NCI-H510A (cell line): ENCODE data around the gene VTI1B.
"Not testable (repeated sequence)": the region's sequence is repeated elsewhere in the genome, so short reads cannot be mapped to it uniquely, and the experiment has no call there.

Source experiments
- DNase-seq: peaks from one replicate; lab custom pipeline; 2025; lab: John Stamatoyannopoulos, UW

Gene VTI1B, protein sequence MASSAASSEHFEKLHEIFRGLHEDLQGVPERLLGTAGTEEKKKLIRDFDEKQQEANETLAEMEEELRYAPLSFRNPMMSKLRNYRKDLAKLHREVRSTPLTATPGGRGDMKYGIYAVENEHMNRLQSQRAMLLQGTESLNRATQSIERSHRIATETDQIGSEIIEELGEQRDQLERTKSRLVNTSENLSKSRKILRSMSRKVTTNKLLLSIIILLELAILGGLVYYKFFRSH

DNA sequence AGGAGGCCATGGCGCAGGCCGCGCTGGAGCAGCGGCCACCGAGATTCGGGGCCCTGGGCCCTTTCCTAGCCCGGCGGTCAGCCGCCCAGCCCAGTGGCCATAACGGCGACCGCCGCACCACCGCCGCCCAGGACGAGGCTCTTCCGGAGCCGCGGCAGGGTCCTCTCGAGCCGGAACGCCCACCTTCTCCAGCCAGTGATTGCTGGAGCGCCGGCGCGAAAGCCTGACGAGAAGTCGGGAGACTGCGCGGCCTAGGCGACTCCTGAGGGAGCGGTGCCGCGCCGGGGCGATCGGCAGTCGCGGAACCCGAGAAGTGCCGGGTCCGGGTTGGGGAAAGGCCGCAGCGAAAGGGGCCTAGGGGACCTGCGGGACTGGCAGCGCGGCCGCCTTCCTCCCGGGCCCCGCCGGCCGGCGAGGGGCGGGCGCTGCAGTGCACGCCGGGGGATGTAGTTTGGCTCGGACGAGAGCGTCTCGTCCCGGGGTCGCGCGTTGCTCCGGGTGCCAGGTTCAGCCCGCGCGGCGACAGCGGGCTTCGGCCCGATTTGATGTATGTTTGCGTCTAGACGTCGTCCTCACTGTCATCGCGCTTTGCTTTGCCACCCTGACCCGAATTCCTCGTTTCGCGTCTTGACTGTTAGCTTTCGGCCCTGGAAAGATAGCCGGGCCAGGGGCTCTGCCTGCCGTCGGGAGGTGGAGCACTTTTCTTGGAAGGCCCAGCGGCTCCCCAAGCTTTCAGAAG, at the start of gene VTI1B:
Gene VTI1B (minus strand): TSS at position 153 of the 739 bp plus-strand sequence. CDS start 143 bp downstream, at position 10.
- peak; percentile 78 for DNase-seq

DNA sequence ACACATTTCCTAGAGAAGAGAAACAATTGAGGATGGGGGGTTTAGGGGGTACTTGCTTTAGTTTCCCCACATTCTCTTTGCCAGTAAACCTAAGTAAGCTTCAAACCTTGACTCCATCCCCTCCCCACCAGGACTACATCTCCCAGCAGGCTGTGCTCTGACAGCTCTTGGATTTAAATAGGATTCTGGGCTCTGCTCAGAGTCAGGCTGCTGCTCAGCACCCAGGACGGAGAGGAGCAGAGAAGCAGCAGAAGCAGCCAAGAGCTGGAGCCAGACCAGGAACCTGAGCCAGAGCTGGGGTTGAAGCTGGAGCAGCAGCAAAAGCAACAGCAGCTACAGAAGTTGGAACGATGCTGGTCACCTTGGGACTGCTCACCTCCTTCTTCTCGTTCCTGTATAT, 47.9 kb upstream of the VTI1B start:
- DNase-seq, result no peak

- no peak for DNase-seq
These were observed 47.4 kb upstream of the VTI1B start for GRCh38 chr14:67721875-67722274.

GRCh38 chr14:67719866-67720265, 45.4 kb upstream of the VTI1B start:
- no peak for DNase-seq

DNA sequence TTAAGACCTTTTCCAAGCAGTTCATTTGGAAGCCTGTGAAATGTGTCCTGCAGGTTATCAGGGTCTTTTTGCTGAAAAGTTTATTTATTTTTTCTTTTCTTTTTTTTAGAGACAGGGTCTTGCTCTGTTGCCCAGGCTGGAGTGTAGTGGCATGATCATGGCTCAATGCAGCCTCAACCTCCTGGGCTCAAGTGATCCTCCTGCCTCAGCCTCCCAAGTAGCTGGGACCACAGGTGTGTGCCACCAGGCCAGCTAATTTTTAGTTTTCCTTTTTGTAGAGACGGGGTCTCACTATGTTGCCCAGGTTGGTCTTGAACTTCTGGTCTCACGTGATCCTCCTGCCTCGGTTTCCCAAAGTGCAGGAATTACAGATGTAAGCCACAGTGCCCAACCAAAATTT, 45.0 kb upstream of the VTI1B start:
- not testable (repeated sequence) for DNase-seq

GRCh38 chr14:67718265-67718664, 43.8 kb upstream of the VTI1B start:
- no peak for DNase-seq

DNA sequence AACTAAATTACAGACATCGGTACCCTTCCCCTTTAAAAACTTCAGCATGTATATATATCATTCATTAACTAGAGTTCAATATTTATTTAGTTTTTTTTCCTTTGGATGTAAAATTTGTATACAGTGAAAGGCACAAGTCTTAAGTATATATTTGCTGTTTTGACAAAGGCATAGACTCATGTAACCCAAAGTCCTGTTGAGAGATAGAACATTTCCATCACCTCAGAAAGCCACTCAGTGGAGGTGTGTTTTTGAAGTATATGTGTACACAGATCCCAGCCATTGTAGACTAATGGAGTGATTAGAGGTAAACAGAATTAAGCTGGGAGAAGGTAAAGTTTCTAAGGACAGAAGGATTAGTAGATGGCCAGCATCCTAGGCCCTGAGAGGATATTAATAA, 42.6 kb upstream of the VTI1B start:
- no peak for DNase-seq

GRCh38 chr14:67710209-67710608, 35.8 kb upstream of the VTI1B start:
- DNase-seq, result no peak

GRCh38 chr14:67709796-67710195, 35.4 kb upstream of the VTI1B start:
- not testable (repeated sequence) for DNase-seq

DNA sequence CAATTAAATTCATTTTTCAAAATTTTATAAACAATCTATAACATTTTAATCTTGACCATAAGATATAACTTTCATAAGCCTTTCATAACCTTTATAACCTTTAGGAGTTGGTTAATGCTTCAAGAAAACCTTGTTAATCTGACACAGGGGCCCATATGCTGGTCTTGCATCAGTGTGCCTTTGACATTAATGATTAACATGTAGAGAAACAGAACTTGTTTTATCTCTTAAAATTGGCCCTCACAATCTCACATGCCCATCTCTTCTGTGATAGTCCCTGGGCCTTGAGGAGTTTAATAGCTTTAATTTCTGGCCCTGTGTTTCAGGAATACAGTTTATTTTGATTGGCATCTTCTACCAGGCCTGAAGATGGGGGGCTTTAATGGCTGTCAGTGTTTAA, 34.9 kb upstream of the VTI1B start:
- not testable (repeated sequence) for DNase-seq

GRCh38 chr14:67705211-67705610, 30.8 kb upstream of the VTI1B start:
- no peak for DNase-seq

- DNase-seq, result peak; percentile 8
These were observed 30.2 kb upstream of the VTI1B start for GRCh38 chr14:67704484-67705089.

DNA sequence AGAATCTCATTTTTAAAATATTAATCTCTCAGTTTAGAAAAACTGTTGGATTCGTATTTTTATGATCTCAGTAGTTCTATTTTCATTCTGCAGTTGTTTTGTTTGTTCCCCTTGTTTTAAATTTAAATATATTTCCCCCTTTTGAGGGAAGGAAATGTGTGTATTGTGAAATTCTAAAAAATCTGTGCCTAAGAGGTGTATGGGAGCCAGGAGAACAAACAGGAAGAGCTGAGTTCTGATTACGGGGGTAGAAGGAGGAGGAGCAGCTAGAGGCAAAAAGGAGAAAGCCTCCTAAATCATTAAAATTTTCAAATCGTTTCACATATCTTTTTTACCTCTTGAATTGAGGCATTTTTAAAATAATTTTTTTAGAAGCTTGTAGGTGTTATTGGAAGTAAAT, 29.6 kb upstream of the VTI1B start:
- no peak for DNase-seq

DNA sequence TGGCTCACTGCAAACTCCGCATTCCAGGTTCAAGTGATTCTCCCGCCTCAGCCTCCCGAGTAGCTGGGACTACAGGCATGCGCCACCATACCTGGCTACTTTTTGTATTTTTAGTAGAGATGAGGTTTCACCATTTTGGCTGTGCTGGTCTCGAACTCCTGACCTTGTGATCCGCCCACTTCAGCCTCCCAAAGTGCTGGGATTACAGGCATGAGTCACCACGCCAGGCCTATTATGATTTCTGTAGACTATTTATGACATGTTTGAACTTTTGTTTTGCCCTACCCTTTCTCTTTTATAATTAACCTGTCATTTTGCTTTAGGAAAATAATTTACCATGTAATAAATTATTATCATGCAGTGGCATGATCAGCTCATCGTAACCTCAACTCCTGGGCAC, 27.1 kb upstream of the VTI1B start, which contains the start of gene RDH12:
Gene RDH12 (plus strand): TSS at position 395 of the 400 bp plus-strand sequence. CDS start 20,757 bp downstream, outside the sequence.
- not testable (repeated sequence) for DNase-seq

GRCh38 chr14:67698179-67698578, 23.7 kb upstream of the VTI1B start:
- no peak for DNase-seq

- DNase-seq, result no peak
These were observed 22.6 kb upstream of the VTI1B start for GRCh38 chr14:67697006-67697405.

DNA sequence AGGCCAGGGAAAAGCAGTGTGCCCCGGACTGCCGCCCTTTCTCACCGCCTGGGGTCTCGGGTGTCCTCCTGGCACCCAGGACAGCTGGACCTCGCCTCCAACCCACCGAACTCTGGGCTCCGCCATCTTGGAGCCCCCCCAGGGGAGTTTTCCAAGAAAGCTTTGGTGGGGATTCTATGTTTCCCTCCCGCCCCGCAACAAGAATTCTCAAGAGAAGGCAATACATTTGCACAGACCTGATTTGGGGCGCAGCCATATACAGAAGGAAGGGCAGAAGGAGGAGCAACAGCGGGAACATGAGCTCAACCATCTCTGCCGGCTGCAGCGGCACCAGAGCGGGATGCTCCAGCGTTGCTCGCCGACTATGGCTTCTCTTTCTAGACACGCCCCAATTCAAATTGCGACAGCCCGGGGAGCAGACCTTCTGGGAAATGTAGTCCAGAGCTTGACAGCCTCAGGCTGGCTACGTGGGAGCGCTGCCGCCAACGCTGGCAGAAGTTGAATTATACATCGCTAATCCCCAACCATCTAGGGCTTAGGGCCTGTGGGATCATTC, 21.0 kb upstream of the VTI1B start, which contains the start of gene RDH11:
Gene RDH11 (minus strand): TSS at position 371 of the 556 bp plus-strand sequence. CDS start 61 bp downstream, at position 310.
- DNase-seq, result peak; percentile 81

GRCh38 chr14:67694791-67695393, 20.5 kb upstream of the VTI1B start:
- peak; percentile 74 for DNase-seq

GRCh38 chr14:67690011-67690410, 15.6 kb upstream of the VTI1B start:
- no peak for DNase-seq

GRCh38 chr14:67683842-67684241, 9.4 kb upstream of the VTI1B start:
- no peak for DNase-seq

GRCh38 chr14:67680941-67681340, 6.5 kb upstream of the VTI1B start:
- DNase-seq, result no peak

DNA sequence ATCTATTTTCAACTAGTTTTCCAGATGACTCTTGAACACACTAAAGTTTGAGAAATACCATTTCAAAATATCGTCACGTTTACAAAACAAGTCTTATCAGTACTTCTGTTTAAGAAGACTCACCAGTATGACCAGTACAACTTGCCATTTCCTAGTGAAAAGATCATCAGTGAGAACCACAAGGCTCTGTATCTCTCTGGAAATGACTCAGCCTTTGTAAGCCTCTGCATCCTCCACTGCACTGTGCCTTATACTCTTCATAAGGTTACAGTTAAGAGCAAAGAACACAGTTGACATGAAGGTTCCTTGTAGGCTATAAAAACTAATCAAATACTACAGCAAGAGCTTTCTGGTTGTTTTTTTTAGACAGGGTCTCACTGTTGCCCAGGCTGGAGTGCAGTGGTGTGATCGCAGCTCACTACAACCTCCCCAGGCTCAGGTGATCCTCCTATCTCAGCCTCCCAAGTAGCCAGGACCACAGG, 5.7 kb upstream of the VTI1B start:
- DNase-seq, result no peak
